GM12892 (cell line): Measurements from ENCODE around the gene MED25.

ENCODE experiments used
- POLR2A ChIP-seq: IDR thresholded peaks from 2 replicates; pipeline ENCODE4 v1.6.1; 2011; ENCODE audit warnings: low read depth, low read length, control low read depth
- POLR2AphosphoS5 ChIP-seq: IDR thresholded peaks from 2 replicates; pipeline ENCODE4 v1.6.1; 2011; ENCODE audit warnings: low read depth, low read length, control low read depth
- TAF1 ChIP-seq: IDR thresholded peaks from 2 replicates; pipeline ENCODE4 v1.6.1; 2011; ENCODE audit warnings: low read depth, mild to moderate bottlenecking, control low read depth, low read length, borderline replicate concordance

DNA sequence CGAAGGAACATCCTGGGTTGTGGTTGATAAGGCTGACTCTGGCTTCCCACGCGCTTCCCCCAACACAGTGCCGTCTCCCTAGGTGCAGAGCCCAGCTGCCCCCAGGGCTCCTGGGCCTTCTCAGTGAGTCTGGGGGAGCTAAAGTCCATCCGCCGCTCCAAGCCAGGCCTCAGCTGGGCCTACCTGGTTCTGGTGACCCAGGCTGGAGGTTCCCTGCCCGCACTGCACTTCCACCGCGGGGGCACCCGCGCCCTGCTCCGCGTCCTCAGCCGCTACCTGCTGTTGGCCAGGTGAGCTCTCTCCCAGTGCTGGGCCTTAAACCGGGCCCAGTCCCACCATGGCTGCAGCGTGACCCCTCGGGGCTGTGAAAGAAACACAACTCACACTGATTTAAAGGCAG is 63.1 kb downstream of the MED25 start:
- no peak for TF ChIP-seq POLR2A
- TF ChIP-seq POLR2AphosphoS5: no peak
- TF ChIP-seq TAF1: no peak
